ENCODE results near the gene SYNGR3.

DNA sequence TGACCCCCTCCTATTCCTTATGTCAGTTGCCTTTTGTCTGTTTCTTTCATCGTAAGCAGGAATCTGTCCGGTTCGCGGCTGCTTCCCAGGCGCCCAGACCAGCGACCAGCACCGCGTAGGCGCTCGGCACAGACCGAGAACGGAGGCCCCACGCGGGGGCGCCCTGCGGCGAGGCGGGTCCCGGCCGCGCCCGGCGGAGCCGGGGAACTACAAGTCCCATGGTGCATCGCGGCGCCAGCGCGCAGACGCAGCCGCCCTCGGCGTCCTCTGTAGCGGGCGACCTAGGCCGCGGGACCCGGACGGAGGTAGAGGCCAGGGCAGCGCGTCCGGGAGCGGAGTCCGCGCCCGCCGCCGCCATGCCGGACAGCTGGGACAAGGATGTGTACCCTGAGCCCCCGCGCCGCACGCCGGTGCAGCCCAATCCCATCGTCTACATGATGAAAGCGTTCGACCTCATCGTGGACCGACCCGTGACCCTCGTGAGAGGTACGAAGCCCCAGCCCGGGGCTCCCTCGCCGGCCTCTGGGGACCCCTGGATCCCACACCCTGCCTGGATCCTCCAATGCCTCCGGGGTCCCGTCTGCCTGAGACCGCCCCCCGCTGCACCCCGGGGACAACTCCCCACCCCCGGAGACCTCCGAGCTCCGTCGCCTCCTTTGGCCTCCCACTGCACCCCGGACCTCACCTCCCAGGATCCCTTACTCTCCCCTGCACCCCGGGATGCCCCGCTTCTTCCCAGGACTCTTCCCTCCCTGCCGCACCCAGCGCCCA is 30.3 kb upstream of the SYNGR3 start, which contains the start of gene NDUFB10:
- TF ChIP-seq, protein P1, sequence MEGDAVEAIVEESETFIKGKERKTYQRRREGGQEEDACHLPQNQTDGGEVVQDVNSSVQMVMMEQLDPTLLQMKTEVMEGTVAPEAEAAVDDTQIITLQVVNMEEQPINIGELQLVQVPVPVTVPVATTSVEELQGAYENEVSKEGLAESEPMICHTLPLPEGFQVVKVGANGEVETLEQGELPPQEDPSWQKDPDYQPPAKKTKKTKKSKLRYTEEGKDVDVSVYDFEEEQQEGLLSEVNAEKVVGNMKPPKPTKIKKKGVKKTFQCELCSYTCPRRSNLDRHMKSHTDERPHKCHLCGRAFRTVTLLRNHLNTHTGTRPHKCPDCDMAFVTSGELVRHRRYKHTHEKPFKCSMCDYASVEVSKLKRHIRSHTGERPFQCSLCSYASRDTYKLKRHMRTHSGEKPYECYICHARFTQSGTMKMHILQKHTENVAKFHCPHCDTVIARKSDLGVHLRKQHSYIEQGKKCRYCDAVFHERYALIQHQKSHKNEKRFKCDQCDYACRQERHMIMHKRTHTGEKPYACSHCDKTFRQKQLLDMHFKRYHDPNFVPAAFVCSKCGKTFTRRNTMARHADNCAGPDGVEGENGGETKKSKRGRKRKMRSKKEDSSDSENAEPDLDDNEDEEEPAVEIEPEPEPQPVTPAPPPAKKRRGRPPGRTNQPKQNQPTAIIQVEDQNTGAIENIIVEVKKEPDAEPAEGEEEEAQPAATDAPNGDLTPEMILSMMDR (IDR thresholded peaks at IDR 0.05): peak; percentile 96
- TF ChIP-seq POLR2AphosphoS5 (IDR thresholded peaks at IDR 0.05; ENCODE audit: low read depth, low read length): peak; percentile 85
- peak; percentile 89; the same call in 1 of the 2 replicates for TF ChIP-seq SIN3A (IDR thresholded peaks at IDR 0.05; ENCODE audit: borderline replicate concordance, insufficient read depth, low read depth, low read length)
- TF ChIP-seq, protein P2, sequence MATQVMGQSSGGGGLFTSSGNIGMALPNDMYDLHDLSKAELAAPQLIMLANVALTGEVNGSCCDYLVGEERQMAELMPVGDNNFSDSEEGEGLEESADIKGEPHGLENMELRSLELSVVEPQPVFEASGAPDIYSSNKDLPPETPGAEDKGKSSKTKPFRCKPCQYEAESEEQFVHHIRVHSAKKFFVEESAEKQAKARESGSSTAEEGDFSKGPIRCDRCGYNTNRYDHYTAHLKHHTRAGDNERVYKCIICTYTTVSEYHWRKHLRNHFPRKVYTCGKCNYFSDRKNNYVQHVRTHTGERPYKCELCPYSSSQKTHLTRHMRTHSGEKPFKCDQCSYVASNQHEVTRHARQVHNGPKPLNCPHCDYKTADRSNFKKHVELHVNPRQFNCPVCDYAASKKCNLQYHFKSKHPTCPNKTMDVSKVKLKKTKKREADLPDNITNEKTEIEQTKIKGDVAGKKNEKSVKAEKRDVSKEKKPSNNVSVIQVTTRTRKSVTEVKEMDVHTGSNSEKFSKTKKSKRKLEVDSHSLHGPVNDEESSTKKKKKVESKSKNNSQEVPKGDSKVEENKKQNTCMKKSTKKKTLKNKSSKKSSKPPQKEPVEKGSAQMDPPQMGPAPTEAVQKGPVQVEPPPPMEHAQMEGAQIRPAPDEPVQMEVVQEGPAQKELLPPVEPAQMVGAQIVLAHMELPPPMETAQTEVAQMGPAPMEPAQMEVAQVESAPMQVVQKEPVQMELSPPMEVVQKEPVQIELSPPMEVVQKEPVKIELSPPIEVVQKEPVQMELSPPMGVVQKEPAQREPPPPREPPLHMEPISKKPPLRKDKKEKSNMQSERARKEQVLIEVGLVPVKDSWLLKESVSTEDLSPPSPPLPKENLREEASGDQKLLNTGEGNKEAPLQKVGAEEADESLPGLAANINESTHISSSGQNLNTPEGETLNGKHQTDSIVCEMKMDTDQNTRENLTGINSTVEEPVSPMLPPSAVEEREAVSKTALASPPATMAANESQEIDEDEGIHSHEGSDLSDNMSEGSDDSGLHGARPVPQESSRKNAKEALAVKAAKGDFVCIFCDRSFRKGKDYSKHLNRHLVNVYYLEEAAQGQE (IDR thresholded peaks at IDR 0.05; ENCODE audit: insufficient read depth in 1 of 2, low read depth in 2 of 2, low read length in 1 of 2): no peak
- TF ChIP-seq TCF7L2 (IDR thresholded peaks at IDR 0.05; ENCODE audit: low read depth, low read length): peak; percentile 44; the same call in 1 of the 2 replicates
